Calu3 (cell line): ENCODE measurements around the gene SMCO4. TPM values are rescaled to one million over a fixed set of nuclear protein-coding genes. Genes with fewer than 3 reads are reported as not detected.

Experiments used
- BruUV-seq: library from RNA; stranded (reverse); fragments of 400-500 nt; replicated peaks from 2 replicates; lab custom pipeline; 2021; lab: Mats Ljungman, UMichigan
- CTCF ChIA-PET: fragments of 300-600 bp; sonication (Branson Sonifier 250); formaldehyde crosslinking; loops from one replicate; lab custom pipeline; 2022; ENCODE audit warnings: antibody characterized with exemption; lab: Charles Lee
- DNase-seq: peaks from one replicate; pipeline ENCODE4 v3.0.0; 2022
- H3K27ac Mint-ChIP-seq: one replicate; pipeline ENCODE4 v1.8.0; 2022; ENCODE audit warnings: mixed read lengths; ENCODE audit not compliant: unreplicated experiment
- H3K27me3 Mint-ChIP-seq: one replicate; pipeline ENCODE4 v1.8.0; 2022; ENCODE audit warnings: mixed read lengths; ENCODE audit not compliant: unreplicated experiment
- H3K36me3 Mint-ChIP-seq: one replicate; pipeline ENCODE4 v1.8.0; 2022; ENCODE audit warnings: mild to moderate bottlenecking, moderate library complexity, mixed read lengths; ENCODE audit not compliant: insufficient read depth, unreplicated experiment
- H3K4me1 Mint-ChIP-seq: one replicate; pipeline ENCODE4 v1.8.0; 2022; ENCODE audit warnings: mild to moderate bottlenecking, low read depth, mixed read lengths; ENCODE audit not compliant: unreplicated experiment
- H3K4me3 Mint-ChIP-seq: one replicate; pipeline ENCODE4 v1.8.0; 2022; ENCODE audit warnings: mild to moderate bottlenecking, low read depth, moderate library complexity, mixed read lengths; ENCODE audit not compliant: unreplicated experiment
- H3K9me3 Mint-ChIP-seq: one replicate; pipeline ENCODE4 v1.8.0; 2022; ENCODE audit warnings: low read depth, mixed read lengths; ENCODE audit not compliant: unreplicated experiment
- intact Hi-C: fragments of 100-400 bp; cut with micrococcal nuclease; formaldehyde crosslinking; loops from one replicate; pipeline ENCODE4 v1.10.0; 2022; ENCODE audit not compliant: unreplicated experiment
- total RNA-seq: library from RNA; stranded (reverse); gene quantifications from 2 replicates; pipeline ENCODE4 v1.2.3, GENCODE V29; 2022
- TF ChIP-seq, protein P1 (sequence below): fragments of 200-600 bp; IDR thresholded peaks from one replicate; pipeline ENCODE4 v1.8.0; 2022; ENCODE audit warnings: antibody characterized with exemption; ENCODE audit not compliant: unreplicated experiment

The SMCO4 gene
- total RNA-seq, 1 experiment from 2014 or later: 16.4 TPM

GRCh38 chr11:93528252-93528651 lies 14.9 kb downstream of the SMCO4 start:
- H3K4me3 Mint-ChIP-seq: no peak overlapping the region
- DNase-seq: no peak
- no peak overlapping the region for H3K27ac Mint-ChIP-seq
- no TSS peak for BruUV-seq
- H3K9me3 Mint-ChIP-seq: no peaks in the 10 kb centered on the region
- CTCF ChIA-PET: no interaction called here
- H3K4me1 Mint-ChIP-seq: peaks cover 28% of the 10 kb centered on the region
- no peaks in the 10 kb centered on the region for H3K36me3 Mint-ChIP-seq
- TF ChIP-seq, protein P1, sequence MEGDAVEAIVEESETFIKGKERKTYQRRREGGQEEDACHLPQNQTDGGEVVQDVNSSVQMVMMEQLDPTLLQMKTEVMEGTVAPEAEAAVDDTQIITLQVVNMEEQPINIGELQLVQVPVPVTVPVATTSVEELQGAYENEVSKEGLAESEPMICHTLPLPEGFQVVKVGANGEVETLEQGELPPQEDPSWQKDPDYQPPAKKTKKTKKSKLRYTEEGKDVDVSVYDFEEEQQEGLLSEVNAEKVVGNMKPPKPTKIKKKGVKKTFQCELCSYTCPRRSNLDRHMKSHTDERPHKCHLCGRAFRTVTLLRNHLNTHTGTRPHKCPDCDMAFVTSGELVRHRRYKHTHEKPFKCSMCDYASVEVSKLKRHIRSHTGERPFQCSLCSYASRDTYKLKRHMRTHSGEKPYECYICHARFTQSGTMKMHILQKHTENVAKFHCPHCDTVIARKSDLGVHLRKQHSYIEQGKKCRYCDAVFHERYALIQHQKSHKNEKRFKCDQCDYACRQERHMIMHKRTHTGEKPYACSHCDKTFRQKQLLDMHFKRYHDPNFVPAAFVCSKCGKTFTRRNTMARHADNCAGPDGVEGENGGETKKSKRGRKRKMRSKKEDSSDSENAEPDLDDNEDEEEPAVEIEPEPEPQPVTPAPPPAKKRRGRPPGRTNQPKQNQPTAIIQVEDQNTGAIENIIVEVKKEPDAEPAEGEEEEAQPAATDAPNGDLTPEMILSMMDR: no peak
- intact Hi-C loops: no loop called here
- no peaks in the 10 kb centered on the region for H3K27me3 Mint-ChIP-seq

DNA sequence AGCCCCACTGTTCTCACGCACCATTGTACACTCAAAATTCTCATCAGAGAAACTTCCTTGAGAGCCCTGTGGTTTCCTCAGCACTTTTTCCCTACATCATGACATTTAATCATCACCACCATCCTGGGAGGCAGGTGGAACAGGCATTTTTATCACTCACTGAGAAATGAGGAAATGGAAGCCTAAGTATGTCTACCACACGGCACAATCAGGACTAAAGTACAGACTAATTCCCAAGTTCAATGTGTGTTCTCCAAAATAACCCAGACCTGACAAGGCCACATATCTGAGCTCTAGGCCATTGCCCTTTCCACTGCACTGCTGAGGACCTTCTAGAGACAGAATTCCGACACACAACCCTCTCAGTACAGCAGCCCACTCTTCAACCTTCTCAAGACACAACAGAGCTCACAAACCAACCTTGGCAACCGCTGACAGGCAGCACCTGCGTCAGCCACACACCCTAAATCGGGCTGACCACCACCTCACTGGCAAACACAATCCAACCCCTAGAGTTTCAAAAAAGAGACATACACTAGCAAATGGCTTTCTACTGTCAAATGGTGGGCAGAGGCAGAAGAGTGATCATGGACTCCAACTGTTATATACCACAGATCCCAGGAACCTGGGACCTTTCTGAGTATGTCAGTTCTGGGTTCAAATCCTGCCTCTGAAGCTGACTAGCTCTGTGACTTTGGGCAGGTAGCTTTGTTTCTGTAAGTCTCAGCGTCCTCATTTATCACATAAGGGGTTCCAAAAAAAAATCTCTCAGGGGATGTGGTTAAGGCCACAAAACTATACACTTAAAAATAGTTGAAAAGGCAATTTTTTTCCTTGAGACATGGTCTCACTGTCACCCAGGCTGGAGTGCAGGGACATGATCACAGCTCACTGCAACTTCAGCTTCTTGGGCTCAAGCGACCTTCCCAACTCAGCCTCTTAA lies 16.3 kb downstream of the SMCO4 start:
- no peak overlapping the region for H3K4me3 Mint-ChIP-seq
- peaks cover 28% of the 10 kb centered on the region for H3K4me1 Mint-ChIP-seq
- CTCF ChIA-PET: no interaction called here
- TF ChIP-seq, protein P1: no peak
- no peaks in the 10 kb centered on the region for H3K36me3 Mint-ChIP-seq
- H3K9me3 Mint-ChIP-seq: no peaks in the 10 kb centered on the region
- H3K27me3 Mint-ChIP-seq: no peaks in the 10 kb centered on the region
- DNase-seq: no peak
- no peak overlapping the region for H3K27ac Mint-ChIP-seq
- intact Hi-C loops: no loop called here
- BruUV-seq: no TSS peak

- intact Hi-C loops: no loop called here
- CTCF ChIA-PET: no interaction called here
- TF ChIP-seq, protein P1: no peak
- no peaks in the 10 kb centered on the region for H3K36me3 Mint-ChIP-seq
- no peak overlapping the region for H3K27ac Mint-ChIP-seq
- H3K4me1 Mint-ChIP-seq: peaks cover 30% of the 10 kb centered on the region
- H3K27me3 Mint-ChIP-seq: no peaks in the 10 kb centered on the region
- no peaks in the 10 kb centered on the region for H3K9me3 Mint-ChIP-seq
- DNase-seq: no peak
- H3K4me3 Mint-ChIP-seq: no peak overlapping the region
- no TSS peak for BruUV-seq
Measured at GRCh38 chr11:93526346-93526633, 16.9 kb downstream of the SMCO4 start.

GRCh38 chr11:93525601-93526345 lies 17.4 kb downstream of the SMCO4 start:
- CTCF ChIA-PET: no interaction called here
- no peak overlapping the region for H3K27ac Mint-ChIP-seq
- intact Hi-C loops: no loop called here
- no peaks in the 10 kb centered on the region for H3K9me3 Mint-ChIP-seq
- no peaks in the 10 kb centered on the region for H3K36me3 Mint-ChIP-seq
- H3K4me3 Mint-ChIP-seq: no peak overlapping the region
- TF ChIP-seq, protein P1: no peak
- H3K4me1 Mint-ChIP-seq: peaks cover 33% of the 10 kb centered on the region
- BruUV-seq: no TSS peak
- H3K27me3 Mint-ChIP-seq: no peaks in the 10 kb centered on the region
- DNase-seq: no peak
